Sigmoid colon (tissue), 3 donors: Measurements from ENCODE around the gene NLGN4Y.

Experiments used
- CTCF ChIP-seq, 4 experiments: fragments of 450-650 bp in 3 of 4; fragments of 200-600 bp in 1 of 4; IDR thresholded peaks; one replicate each; pipeline ENCODE4 v1.5.1; 2016 to 2019; ENCODE audit warnings: antibody characterized with exemption in 4 of 4, mild to moderate bottlenecking in 3 of 4, moderate library complexity in 2 of 4
- POLR2A ChIP-seq, 2 donors: fragments of 450-650 bp; IDR thresholded peaks; one replicate each; pipeline ENCODE4 v1.6.1; 2016; ENCODE audit warnings: antibody characterized with exemption in 2 of 2, mild to moderate bottlenecking in 2 of 2, moderate library complexity in 2 of 2

- no peak for TF ChIP-seq CTCF (IDR thresholded peaks at IDR 0.05)
- TF ChIP-seq POLR2A (IDR thresholded peaks at IDR 0.05): no peak
These were observed 1.9 kb upstream of the NLGN4Y start for GRCh38 chrY:14522379-14522950.
